Measurements from ENCODE around the gene MYO10. TPM values are rescaled to one million over a fixed set of nuclear protein-coding genes. Genes with fewer than 3 reads are reported as not detected.

MYO10 gene
- total RNA-seq, 4 donors from 2014 or later, result 30.6 to 55.9 (median 38.2) TPM

- WGBS, 2 donors, result 83 to 88% methylated on average over 4 of the region's 4 CpGs
- H3K4me1 ChIP-seq, result peaks cover 0 to 16% (median 0%) of the 10 kb centered on the region in 4 donors
- no peaks in the 10 kb centered on the region for H3K27me3 ChIP-seq
- H3K4me3 ChIP-seq, result no peak overlapping the region
- no peak overlapping the region for H3K27ac ChIP-seq
- no peaks in the 10 kb centered on the region for H3K36me3 ChIP-seq
- no peaks in the 10 kb centered on the region for H3K9me3 ChIP-seq
- TF ChIP-seq POLR2A (IDR thresholded peaks at IDR 0.05) (no peak), CTCF (IDR thresholded peaks at IDR 0.05) (no peak), EP300 (IDR thresholded peaks at IDR 0.05) (no peak)
- DNase-seq (ENCODE audit: low spot score in 2 of 2), result no peak
These were observed 161.3 kb downstream of the MYO10 start for GRCh38 chr5:16774806-16775205.

- no peaks in the 10 kb centered on the region for H3K9me3 ChIP-seq
- H3K4me3 ChIP-seq, result no peak overlapping the region
- no peak overlapping the region for H3K27ac ChIP-seq
- peaks cover 0 to 16% (median 0%) of the 10 kb centered on the region in 4 donors for H3K4me1 ChIP-seq
- no peak for DNase-seq (ENCODE audit: low spot score in 2 of 2)
- 66 to 70% methylated on average over 3 of the region's 3 CpGs for WGBS, 2 donors
- H3K36me3 ChIP-seq, result no peaks in the 10 kb centered on the region
- H3K27me3 ChIP-seq, result no peaks in the 10 kb centered on the region
- TF ChIP-seq EP300 (IDR thresholded peaks at IDR 0.05), result no peak
- TF ChIP-seq CTCF (IDR thresholded peaks at IDR 0.05), result no peak
- TF ChIP-seq POLR2A (IDR thresholded peaks at IDR 0.05), result no peak
These were observed 162.1 kb downstream of the MYO10 start for GRCh38 chr5:16773991-16774390.

- H3K36me3 ChIP-seq, result peaks cover 0 to 6% (median 0%) of the 10 kb centered on the region in 3 donors
- WGBS, 2 donors, result 51 to 56% methylated on average over 3 of the region's 3 CpGs
- H3K4me3 ChIP-seq, result no peak overlapping the region
- no peak for DNase-seq (ENCODE audit: low spot score in 2 of 2)
- H3K9me3 ChIP-seq, result no peaks in the 10 kb centered on the region
- no peaks in the 10 kb centered on the region for H3K27me3 ChIP-seq
- H3K27ac ChIP-seq, result no peak overlapping the region
- TF ChIP-seq POLR2A (IDR thresholded peaks at IDR 0.05), result no peak
- no peak for TF ChIP-seq CTCF (IDR thresholded peaks at IDR 0.05)
- no peak for TF ChIP-seq EP300 (IDR thresholded peaks at IDR 0.05)
- H3K4me1 ChIP-seq, result peaks cover 0 to 16% (median 0%) of the 10 kb centered on the region in 4 donors
These were observed 163.5 kb downstream of the MYO10 start for GRCh38 chr5:16772556-16772955.

GRCh38 chr5:16768184-16768583 is 167.9 kb downstream of the MYO10 start:
- Histone ChIP-seq H3K27ac (no peak overlapping the region), H3K27me3 (no peaks in the 10 kb centered on the region), H3K4me3 (no peak overlapping the region), H3K9me3 (no peaks in the 10 kb centered on the region), H3K36me3 (peaks cover 0 to 13% (median 0%) of the 10 kb centered on the region in 3 donors), H3K4me1 (no peaks in the 10 kb centered on the region)
- WGBS, 2 donors, result 91 to 96% methylated on average over 3 of the region's 3 CpGs
- no peak for DNase-seq (ENCODE audit: low spot score in 2 of 2)
- TF ChIP-seq POLR2A (IDR thresholded peaks at IDR 0.05) (no peak), CTCF (IDR thresholded peaks at IDR 0.05) (no peak), EP300 (IDR thresholded peaks at IDR 0.05) (no peak)

GRCh38 chr5:16763211-16763610 is 172.9 kb downstream of the MYO10 start:
- WGBS, 2 donors, result 37 to 49% methylated on average over 5 of the region's 5 CpGs
- H3K27ac ChIP-seq, result no peak overlapping the region
- TF ChIP-seq POLR2A (IDR thresholded peaks at IDR 0.05) (no peak), CTCF (IDR thresholded peaks at IDR 0.05) (no peak), EP300 (IDR thresholded peaks at IDR 0.05) (no peak)
- no peak overlapping the region for H3K4me3 ChIP-seq
- H3K36me3 ChIP-seq, result peaks cover 0 to 26% (median 0%) of the 10 kb centered on the region in 3 donors
- H3K9me3 ChIP-seq, result no peaks in the 10 kb centered on the region
- H3K4me1 ChIP-seq, result no peaks in the 10 kb centered on the region
- no peak for DNase-seq (ENCODE audit: low spot score in 2 of 2)
- no peaks in the 10 kb centered on the region for H3K27me3 ChIP-seq

Data from tibial nerve (tissue), 4 donors.